SK-N-SH treated with all-trans-retinoic acid at 6 μM for 48 hours (cell line): ENCODE measurements around the gene KCNT1.

Experiments
- ARNTL ChIP-seq: fragments of 450-650 bp; formaldehyde crosslinking; IDR thresholded peaks from 2 replicates; pipeline ENCODE4 v1.5.0; 2020; ENCODE audit warnings: low read depth, mild to moderate bottlenecking, moderate library complexity, borderline replicate concordance
- OSR1 ChIP-seq: fragments of 250-450 bp; sonication (Bioruptor Pico); IDR thresholded peaks from 2 replicates; pipeline ENCODE4 v1.8.0; 2022; ENCODE audit warnings: moderate library complexity, mild to moderate bottlenecking, inconsistent platforms
- RARB ChIP-seq: fragments of 250-450 bp; sonication (Bioruptor Pico); IDR thresholded peaks from 2 replicates; pipeline ENCODE4 v1.8.0; 2021; ENCODE audit warnings: mild to moderate bottlenecking, moderate library complexity
- TCF4 ChIP-seq: fragments of 250-450 bp; sonication (Bioruptor Pico); IDR thresholded peaks from 2 replicates; pipeline ENCODE4 v1.8.0; 2021; ENCODE audit warnings: mild to moderate bottlenecking, moderate library complexity, borderline replicate concordance
- ZFP3 ChIP-seq: fragments of 250-450 bp; sonication (Bioruptor Pico); IDR thresholded peaks from 2 replicates; pipeline ENCODE4 v1.5.0; 2020; ENCODE audit warnings: mild to moderate bottlenecking, moderate library complexity
- ZFP30 ChIP-seq: fragments of 450-650 bp; formaldehyde crosslinking; IDR thresholded peaks from 2 replicates; pipeline ENCODE4 v1.5.0; 2022; ENCODE audit warnings: mild to moderate bottlenecking, moderate library complexity
- ZNF565 ChIP-seq: fragments of 450-650 bp; formaldehyde crosslinking; conservative IDR thresholded peaks from 2 replicates; pipeline ENCODE4 v1.5.0; 2020; ENCODE audit warnings: low read depth, mild to moderate bottlenecking, moderate library complexity
- TF ChIP-seq, protein P1 (sequence below): fragments of 250-450 bp; sonication (Bioruptor Pico); IDR thresholded peaks from 2 replicates; pipeline ENCODE4 v1.8.0; 2020; ENCODE audit warnings: mild to moderate bottlenecking, moderate library complexity, borderline replicate concordance
- TF ChIP-seq, protein P2 (sequence below): fragments of 250-450 bp; sonication (Bioruptor Pico); IDR thresholded peaks from 2 replicates; pipeline ENCODE4 v1.5.1; 2020; ENCODE audit warnings: low read depth, mild to moderate bottlenecking, moderate library complexity
- TF ChIP-seq, protein P3 (sequence below): fragments of 250-450 bp; sonication (Bioruptor Pico); IDR thresholded peaks from 2 replicates; pipeline ENCODE4 v1.5.1; 2021; ENCODE audit warnings: mild to moderate bottlenecking, moderate library complexity

DNA sequence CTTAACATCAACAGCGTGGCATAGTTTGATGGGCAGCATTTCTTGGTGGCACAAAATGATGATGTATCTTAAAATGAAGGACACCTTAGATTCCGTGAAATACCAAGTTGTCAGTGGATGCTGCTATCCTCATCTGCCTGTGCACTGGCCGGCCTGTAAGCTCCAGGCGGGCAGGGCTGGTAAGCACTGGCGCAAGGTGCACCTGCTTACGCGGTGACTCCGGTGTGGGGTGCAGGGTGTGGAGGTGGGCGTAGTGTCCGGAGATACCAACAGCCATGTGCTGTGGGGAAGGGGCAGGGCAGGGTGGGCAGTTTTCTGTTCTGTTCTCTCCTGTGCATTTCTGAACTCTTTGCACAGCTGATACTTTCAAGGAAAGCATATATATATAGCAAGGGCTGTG, 101.5 kb downstream of the KCNT1 start:
- TF ChIP-seq ZFP3 (CRISPR knock-in tag) (no peak), TCF4 (CRISPR knock-in tag) (no peak), ZFP30 (no peak), OSR1 (CRISPR knock-in tag) (no peak), ARNTL (CRISPR knock-in tag) (no peak), ZNF565 (no peak), RARB (CRISPR knock-in tag) (no peak)
- TF ChIP-seq, protein P1, sequence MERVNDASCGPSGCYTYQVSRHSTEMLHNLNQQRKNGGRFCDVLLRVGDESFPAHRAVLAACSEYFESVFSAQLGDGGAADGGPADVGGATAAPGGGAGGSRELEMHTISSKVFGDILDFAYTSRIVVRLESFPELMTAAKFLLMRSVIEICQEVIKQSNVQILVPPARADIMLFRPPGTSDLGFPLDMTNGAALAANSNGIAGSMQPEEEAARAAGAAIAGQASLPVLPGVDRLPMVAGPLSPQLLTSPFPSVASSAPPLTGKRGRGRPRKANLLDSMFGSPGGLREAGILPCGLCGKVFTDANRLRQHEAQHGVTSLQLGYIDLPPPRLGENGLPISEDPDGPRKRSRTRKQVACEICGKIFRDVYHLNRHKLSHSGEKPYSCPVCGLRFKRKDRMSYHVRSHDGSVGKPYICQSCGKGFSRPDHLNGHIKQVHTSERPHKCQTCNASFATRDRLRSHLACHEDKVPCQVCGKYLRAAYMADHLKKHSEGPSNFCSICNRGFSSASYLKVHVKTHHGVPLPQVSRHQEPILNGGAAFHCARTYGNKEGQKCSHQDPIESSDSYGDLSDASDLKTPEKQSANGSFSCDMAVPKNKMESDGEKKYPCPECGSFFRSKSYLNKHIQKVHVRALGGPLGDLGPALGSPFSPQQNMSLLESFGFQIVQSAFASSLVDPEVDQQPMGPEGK (CRISPR knock-in tag) = no peak
- TF ChIP-seq, protein P2, sequence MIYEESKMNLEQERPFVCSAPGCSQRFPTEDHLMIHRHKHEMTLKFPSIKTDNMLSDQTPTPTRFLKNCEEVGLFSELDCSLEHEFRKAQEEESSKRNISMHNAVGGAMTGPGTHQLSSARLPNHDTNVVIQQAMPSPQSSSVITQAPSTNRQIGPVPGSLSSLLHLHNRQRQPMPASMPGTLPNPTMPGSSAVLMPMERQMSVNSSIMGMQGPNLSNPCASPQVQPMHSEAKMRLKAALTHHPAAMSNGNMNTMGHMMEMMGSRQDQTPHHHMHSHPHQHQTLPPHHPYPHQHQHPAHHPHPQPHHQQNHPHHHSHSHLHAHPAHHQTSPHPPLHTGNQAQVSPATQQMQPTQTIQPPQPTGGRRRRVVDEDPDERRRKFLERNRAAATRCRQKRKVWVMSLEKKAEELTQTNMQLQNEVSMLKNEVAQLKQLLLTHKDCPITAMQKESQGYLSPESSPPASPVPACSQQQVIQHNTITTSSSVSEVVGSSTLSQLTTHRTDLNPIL (CRISPR knock-in tag) = no peak
- TF ChIP-seq, protein P3, sequence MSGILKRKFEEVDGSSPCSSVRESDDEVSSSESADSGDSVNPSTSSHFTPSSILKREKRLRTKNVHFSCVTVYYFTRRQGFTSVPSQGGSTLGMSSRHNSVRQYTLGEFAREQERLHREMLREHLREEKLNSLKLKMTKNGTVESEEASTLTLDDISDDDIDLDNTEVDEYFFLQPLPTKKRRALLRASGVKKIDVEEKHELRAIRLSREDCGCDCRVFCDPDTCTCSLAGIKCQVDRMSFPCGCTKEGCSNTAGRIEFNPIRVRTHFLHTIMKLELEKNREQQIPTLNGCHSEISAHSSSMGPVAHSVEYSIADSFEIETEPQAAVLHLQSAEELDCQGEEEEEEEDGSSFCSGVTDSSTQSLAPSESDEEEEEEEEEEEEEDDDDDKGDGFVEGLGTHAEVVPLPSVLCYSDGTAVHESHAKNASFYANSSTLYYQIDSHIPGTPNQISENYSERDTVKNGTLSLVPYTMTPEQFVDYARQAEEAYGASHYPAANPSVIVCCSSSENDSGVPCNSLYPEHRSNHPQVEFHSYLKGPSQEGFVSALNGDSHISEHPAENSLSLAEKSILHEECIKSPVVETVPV (CRISPR knock-in tag) = no peak
